Peyer's patch (tissue), 4 donors: ENCODE data around the gene SEPTIN14.

ENCODE experiments used
- CTCF ChIP-seq, 6 experiments: fragments of 450-650 bp in 4 of 6; fragments of 200-600 bp in 2 of 6; sonication (generic) in 1 of 6; IDR thresholded peaks; one replicate each; pipeline ENCODE4 v1.5.1; 2017 to 2019; ENCODE audit warnings: antibody characterized with exemption in 6 of 6, mild to moderate bottlenecking in 3 of 6, moderate library complexity in 1 of 6
- POLR2A ChIP-seq, 2 donors: fragments of 450-650 bp; IDR thresholded peaks; one replicate each; pipeline ENCODE4 v1.5.1; 2017; ENCODE audit warnings: antibody characterized with exemption in 2 of 2, mild to moderate bottlenecking in 2 of 2, moderate library complexity in 2 of 2

GRCh38 chr7:55873765-55874164 is 11.2 kb upstream of the SEPTIN14 start:
- TF ChIP-seq CTCF (IDR thresholded peaks at IDR 0.05): no peak
- no peak for TF ChIP-seq POLR2A (IDR thresholded peaks at IDR 0.05)
